RWPE2 (cell line): Measurements from ENCODE around the gene EFCAB14.

Experiments
- ATAC-seq: fragments of 200-7000 bp; cut with Tn5 transposase; 3 replicates; pipeline ENCODE4 v1.9.1; 2021; ENCODE audit warnings: low read depth
- DNase-seq: peaks from one replicate; pipeline ENCODE4 v3.0.0-alpha.2; 2020; ENCODE audit warnings: low spot score
- H3K27ac ChIP-seq: fragments of 450-650 bp; 2 replicates; pipeline ENCODE4 v1.5.1; 2017; ENCODE audit warnings: mild to moderate bottlenecking; ENCODE audit not compliant: poor library complexity, severe bottlenecking
- H3K27me3 ChIP-seq: fragments of 250-450 bp; sonication (Bioruptor Pico); 2 replicates; pipeline ENCODE4 v1.5.1; 2021; ENCODE audit warnings: mild to moderate bottlenecking, moderate library complexity; ENCODE audit not compliant: insufficient read depth, poor library complexity, severe bottlenecking
- H3K36me3 ChIP-seq: fragments of 250-450 bp; sonication (Bioruptor Pico); 2 replicates; pipeline ENCODE4 v1.5.1; 2020; ENCODE audit warnings: low read depth, mild to moderate bottlenecking, moderate library complexity
- H3K4me1 ChIP-seq: fragments of 250-450 bp; sonication (Bioruptor Pico); 2 replicates; pipeline ENCODE4 v1.5.1; 2021; ENCODE audit warnings: mild to moderate bottlenecking, moderate library complexity; ENCODE audit not compliant: insufficient read depth, poor library complexity, severe bottlenecking
- H3K4me3 ChIP-seq: fragments of 250-450 bp; sonication (Bioruptor Pico); 2 replicates; pipeline ENCODE4 v1.5.1; 2021; ENCODE audit warnings: mild to moderate bottlenecking, moderate library complexity; ENCODE audit not compliant: severe bottlenecking
- H3K9me3 ChIP-seq: fragments of 250-450 bp; sonication (Bioruptor Pico); 2 replicates; pipeline ENCODE4 v1.5.1; 2021; ENCODE audit warnings: mild to moderate bottlenecking, moderate library complexity; ENCODE audit not compliant: severe bottlenecking
- CTCF ChIP-seq: fragments of 450-650 bp; IDR thresholded peaks from one replicate; pipeline ENCODE4 v1.5.1; 2017; ENCODE audit warnings: mild to moderate bottlenecking, moderate library complexity; ENCODE audit not compliant: poor library complexity, severe bottlenecking

EFCAB14 gene

DNA sequence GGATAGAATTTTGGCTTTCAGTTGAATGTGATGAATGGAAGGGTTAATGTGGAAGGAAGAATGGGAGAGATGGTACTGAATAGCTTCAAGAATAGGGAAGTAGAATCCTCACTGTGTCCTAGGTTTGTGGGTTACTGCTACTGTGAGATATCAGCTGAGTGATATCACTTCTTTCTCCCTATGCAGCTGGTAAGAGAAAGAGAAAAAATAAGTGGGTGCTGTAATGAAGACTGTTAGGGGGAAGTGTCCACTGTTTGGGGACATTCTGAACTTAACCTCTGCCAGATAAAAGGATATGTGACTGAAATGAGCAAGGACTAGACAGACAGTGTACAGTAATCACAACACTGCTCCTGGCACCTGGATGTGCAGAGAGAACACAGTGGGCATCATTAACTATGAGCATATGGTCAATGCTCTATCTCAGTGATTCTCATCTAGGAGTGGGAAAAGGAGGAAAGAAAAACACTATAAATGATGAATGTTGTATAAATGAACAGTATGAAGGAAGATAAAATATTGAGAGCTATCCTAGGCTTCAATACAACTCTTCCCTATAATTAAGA lies 76.7 kb downstream of the EFCAB14 start:
- no peak for TF ChIP-seq CTCF
- no peak for DNase-seq

DNA sequence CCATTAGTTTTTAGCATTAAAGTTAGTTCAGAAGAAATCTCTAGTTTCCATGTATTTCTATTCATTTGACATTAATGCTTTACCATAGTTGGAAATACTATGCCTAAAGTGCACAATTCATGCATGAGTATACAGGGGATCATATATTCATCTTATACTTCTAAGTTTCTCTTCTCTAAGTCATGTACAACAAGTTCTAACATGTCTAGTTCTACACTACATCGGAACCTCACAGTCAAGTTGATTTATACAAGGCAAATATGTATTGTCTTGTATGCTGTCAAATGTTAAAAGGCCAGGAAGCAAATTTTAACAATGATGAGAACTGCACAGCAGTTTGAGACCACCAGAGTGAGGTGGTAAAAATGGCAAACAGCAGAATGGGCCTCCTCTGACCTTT lies 79.4 kb downstream of the EFCAB14 start:
- H3K27ac ChIP-seq = no peak overlapping the region
- no peaks in the 10 kb centered on the region for H3K9me3 ChIP-seq
- no peak overlapping the region for H3K4me3 ChIP-seq
- peaks cover 42% of the 10 kb centered on the region for H3K36me3 ChIP-seq
- ATAC-seq (peak; percentile 65), DNase-seq (no peak)
- no peak for TF ChIP-seq CTCF
- peaks cover 13% of the 10 kb centered on the region for H3K4me1 ChIP-seq
- no peaks in the 10 kb centered on the region for H3K27me3 ChIP-seq

More for the DNA sequence above, 76.7 kb downstream of the EFCAB14 start:
- ATAC-seq = no peak
- Histone ChIP-seq H3K9me3 (no peaks in the 10 kb centered on the region), H3K27me3 (no peaks in the 10 kb centered on the region), H3K4me1 (peaks cover 13% of the 10 kb centered on the region), H3K36me3 (peaks cover 27% of the 10 kb centered on the region), H3K27ac (no peak overlapping the region), H3K4me3 (no peak overlapping the region)

DNA sequence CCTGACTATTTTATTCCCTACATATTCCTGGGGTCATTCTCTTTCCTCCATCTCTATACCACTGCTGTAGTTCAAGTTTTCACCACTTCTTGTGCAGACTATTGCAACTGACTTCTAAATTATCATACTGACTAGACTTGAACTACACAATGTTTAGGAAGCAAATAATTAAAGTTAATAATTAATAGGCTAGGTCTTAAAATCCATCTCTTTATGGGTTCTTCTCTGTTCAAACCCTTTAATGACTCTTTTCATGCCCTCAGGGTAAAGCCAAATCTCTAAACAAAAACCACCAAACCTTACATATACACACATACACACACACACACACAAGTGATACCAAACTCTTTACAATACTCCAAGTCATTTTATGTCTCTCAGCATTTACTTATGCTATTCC lies 80.0 kb downstream of the EFCAB14 start:
- Histone ChIP-seq H3K36me3 (peaks cover 36% of the 10 kb centered on the region), H3K4me1 (peaks cover 13% of the 10 kb centered on the region), H3K4me3 (no peak overlapping the region), H3K9me3 (no peaks in the 10 kb centered on the region), H3K27ac (no peak overlapping the region), H3K27me3 (no peaks in the 10 kb centered on the region)
- ATAC-seq (no peak), DNase-seq (no peak)
- no peak for TF ChIP-seq CTCF

DNA sequence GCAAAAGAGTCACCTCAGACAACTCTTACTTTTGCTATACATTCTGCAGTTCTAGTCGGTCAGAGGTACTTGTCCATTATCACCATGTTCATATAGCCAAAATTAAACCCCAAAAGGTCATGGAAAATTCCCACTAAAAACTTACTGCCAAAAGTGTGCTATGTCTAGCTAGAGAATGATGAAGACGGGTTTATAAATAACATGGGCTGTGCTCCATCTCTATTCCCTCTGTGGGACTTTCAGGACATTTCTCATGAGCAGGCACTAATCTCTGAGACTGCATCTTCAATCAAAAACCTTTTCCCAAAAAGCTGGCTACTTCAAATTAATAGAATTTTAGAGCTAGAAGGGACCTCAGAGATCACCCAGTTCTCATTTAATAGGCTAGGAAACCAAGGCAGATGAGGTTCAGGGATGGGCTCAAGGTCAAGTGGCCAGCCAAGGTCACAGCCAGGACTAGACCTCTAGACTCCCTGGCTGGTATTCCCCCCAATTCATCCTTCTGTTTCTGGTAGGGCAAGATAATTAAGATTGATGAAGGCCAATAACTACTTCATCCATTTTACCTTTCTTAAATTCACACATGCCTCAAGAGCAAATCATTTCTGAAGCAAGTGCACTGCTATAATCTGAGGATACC lies 81.3 kb downstream of the EFCAB14 start:
- Histone ChIP-seq H3K36me3 (peaks cover 43% of the 10 kb centered on the region), H3K4me3 (no peak overlapping the region), H3K4me1 (peaks cover 9% of the 10 kb centered on the region), H3K9me3 (no peaks in the 10 kb centered on the region), H3K27me3 (no peaks in the 10 kb centered on the region), H3K27ac (no peak overlapping the region)
- DNase-seq (no peak), ATAC-seq (no peak)
- no peak for TF ChIP-seq CTCF

DNA sequence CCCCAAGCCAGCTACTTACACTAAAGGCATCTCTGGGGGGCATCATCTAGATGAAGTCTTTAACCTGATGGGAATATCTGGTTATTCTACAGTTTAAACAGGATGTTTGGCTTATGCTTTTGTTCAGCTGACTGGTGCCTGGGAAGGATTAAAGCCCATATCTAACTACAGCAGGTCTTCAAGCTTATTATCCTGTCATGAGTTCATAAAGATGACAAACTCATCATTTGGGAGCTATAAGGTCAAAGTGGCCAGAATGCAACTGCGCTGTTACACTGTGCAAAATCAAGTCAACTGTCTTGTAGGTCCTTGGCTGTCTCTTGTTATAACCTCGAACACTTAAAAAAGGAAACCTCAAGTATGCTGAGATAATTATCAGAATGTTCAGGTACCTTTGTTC lies 83.7 kb downstream of the EFCAB14 start:
- no peak for TF ChIP-seq CTCF
- H3K4me1 ChIP-seq = peaks cover 9% of the 10 kb centered on the region
- H3K27ac ChIP-seq = no peak overlapping the region
- peaks cover 37% of the 10 kb centered on the region for H3K36me3 ChIP-seq
- no peaks in the 10 kb centered on the region for H3K27me3 ChIP-seq
- DNase-seq = no peak
- H3K4me3 ChIP-seq = no peak overlapping the region
- no peak for ATAC-seq
- no peaks in the 10 kb centered on the region for H3K9me3 ChIP-seq
